ENCODE data around the gene MB21D2.
A peak's percentile ranks its signal among the peaks of the same experiment; 100 is the strongest.
"Not testable (repeated sequence)": the region's sequence is repeated elsewhere in the genome, so short reads cannot be mapped to it uniquely, and the experiment has no call there.

MB21D2 gene

DNA sequence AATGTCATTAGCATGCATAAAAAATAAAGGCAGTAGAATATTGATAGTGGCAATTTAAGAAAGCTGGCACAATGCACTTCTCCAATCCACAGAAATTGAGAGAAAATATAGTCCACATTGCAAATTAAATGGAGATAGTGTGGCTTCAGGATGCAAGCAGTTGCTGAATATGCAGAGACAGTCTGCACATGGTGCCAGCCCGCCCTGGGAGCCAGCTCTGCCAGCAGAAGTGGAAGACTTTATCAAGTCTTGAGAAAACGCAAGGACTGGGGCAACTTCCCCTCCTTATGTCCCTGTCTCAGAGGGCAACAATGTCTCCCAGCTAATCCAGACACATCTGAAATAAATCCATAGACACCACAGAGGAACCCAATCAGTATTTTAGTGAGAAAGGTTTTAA, 57.2 kb downstream of the MB21D2 start:
- no peak for DNase-seq (ENCODE audit: low spot score)

DNA sequence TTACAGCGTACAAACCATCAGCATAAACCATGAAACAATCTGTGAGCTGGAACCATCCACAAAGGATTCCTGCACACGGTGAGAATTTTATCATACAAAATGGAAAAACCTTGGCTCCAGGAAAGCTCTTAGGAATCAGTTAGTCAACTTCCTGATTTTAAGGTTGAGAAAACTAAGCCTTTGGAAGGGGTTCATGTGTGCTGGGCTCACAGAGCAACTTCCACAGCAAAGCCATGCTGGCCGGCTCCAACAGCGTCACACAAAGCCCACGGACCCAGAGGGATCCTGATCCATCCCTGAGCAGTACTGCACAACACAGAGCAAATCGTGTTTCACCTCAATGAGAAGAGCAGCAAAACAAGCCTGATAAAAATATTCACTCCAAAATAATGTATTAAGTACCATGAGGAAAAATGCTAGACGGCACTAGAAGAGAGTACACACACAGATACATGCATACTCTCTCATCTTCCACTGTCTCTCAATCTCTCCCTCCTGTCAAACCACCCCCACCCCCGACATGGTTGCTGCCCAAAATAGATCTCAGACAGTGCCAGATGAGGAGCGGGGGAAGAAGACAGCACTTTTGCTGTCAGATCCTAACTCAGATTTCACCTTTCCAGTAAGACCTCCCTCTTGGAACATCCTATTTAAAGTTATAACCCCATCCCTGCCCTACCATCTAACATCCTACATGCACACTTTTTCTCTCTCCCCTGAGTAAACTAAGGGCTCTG, 58.6 kb downstream of the MB21D2 start:
- no peak for DNase-seq (ENCODE audit: low spot score)

DNA sequence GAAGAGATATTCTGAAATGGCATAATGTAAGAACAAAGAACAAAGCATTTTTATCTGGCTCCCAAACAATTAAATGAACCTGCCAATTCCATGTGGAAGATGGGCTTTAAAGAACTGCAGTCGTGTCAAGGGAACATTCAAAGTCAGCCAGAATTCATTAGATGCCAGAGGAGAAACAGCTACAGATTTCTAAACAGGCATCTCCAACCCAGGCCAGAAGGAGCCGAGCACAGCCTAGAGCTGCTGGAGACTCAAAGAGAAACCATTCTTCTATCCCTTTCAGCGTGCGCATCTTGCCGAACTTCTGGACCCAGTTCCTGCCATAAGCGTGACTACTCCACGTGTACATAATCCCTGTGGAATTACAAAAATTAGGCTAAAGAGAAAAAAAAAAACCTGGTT, 60.4 kb downstream of the MB21D2 start:
- DNase-seq (ENCODE audit: low spot score) = no peak

DNA sequence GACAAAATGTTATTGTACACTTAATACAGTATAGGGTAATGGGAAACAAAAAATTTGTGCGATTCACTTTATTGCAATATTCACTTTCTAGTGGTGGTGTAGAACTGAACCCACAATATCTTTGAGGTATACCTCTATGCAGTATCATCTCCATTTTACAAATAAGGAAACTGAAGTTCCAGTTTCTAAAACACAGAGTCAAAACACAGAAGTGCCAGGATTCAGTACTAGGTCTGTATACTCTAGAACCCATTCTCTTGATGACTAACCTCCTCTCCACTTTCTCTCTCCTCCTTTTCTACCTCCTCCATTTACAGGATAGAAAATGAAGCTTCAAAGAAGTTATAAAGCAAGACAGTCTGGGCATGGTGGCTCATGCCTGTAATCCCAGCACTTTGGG, 62.2 kb downstream of the MB21D2 start:
- no peak for DNase-seq (ENCODE audit: low spot score)

DNA sequence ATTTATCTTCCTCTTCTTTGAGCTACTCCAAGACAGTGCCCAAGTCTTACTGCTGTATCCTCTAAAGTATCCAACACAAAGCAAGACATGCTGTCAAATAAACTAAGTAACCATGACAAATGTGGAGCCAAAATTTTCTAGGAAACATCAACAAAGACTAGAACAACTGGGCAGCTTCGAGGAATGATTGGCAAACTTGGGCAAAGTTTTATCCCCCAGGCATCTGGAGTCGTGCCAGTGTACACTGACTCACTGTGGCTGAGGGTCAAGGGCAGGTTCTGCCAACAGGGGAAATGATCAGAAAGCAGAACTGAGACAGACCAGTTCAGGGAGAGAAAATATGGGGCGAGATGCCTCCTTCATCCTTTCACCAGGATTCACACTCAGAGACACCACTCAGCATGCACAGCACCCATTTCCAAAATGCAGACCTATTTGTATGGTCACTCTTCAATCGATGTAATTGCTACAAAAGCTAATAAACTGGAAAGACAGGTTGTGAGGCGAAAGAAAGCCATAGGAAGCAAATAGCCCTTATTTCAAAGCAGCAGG, 65.8 kb downstream of the MB21D2 start:
- no peak for DNase-seq (ENCODE audit: low spot score)

DNA sequence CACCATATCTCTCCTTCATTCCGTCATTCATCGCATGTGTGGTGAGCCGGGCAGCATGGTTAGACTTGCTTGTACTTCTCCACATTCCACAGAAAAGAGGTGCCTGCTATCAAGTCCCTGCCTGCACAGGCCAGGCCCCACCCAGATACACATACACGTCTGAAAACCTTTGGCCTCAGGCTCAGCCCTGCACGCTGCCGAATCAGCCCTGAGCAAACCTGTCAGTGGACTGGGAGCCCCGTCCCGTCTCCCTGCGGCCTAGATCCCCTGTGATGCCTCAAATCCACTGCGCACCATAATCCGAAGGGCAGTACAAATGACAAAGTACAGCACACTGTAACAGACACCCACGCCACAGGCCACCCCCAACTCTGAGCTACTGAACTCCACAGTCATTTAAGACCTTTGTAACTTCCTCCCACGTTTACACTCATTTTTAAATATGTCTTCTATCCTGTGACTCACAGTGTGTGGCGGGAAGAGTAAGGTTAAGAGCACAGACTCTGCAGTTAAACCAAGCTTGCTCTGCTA, 67.1 kb downstream of the MB21D2 start:
- peak; percentile 49 for DNase-seq (ENCODE audit: low spot score)

DNA sequence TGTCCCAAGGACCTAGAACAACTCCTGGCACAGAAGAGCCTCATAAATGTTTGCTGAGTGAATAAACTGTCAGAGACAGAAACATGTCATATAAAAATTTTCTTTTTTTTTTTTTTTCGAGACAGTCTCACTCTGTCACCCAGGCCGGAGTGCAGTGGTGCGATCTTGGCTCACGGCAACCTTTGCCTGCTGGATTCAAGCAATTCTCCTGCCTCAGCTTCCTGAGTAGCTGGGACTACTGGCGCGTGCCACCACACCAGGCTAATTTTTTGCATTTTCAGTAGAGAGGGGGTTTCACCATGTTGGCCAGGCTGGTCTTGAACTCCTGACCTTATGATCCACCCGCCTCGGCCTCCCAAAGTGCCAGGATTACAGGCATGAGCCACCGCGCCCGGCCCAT, 67.8 kb downstream of the MB21D2 start:
- not testable (repeated sequence) for DNase-seq (ENCODE audit: low spot score)

DNA sequence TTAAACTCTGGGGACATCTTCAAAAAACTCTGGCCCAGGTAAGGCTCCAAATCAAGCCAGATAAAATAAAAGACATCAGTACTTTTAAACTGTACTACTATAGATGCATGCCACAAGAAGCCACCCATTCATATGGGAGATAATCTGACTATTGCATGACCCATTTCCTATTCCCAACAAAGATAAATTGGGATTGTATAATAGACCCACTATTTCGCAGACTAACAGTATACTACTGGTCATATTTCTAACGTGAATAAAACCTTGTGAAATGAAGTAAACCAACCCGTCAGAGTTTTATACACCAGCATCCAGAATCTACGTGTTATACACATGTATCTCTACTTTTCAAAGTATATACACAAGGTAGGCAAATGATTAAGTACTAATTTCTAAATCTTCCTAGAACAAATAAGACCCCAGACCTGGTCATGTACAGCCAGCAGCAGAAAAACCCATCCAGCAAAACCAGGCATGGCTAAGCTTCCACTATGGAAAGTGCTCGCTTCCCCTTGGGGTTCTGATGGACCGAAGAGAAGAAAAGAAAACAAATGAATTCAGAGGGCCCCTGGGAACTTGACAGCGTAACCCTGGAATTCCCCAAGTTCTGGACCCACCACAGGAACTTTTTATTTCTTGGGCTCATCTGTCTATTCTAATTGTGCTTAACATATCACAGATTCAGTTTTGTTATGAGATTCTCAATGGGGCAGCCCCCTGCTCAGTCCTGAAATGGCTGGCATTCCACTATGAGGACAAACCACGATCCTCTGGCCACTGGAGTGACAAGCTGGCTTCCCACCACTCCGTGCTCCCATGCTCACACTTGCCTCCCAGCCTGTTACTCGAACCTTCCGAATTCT, 69.1 kb downstream of the MB21D2 start:
- no peak for DNase-seq (ENCODE audit: low spot score)

DNA sequence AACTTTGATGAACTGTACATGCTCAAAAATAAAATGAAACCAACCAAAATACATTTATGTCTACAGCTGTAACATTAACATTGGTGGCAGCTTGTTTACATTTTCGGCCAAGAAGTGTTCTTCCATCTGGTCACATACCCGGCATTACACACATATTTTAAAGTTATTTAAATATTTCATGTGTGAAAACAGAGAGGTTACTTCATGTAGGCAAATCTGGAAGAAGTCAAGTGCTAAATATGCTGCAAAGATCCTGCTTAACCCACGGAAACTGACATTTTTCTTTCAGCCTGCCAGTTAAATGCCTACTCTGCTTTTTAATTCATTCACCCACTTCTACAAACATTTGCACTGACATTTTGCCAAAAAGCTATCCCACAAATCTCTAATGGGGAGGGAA, 69.7 kb downstream of the MB21D2 start:
- no peak for DNase-seq (ENCODE audit: low spot score)

DNA sequence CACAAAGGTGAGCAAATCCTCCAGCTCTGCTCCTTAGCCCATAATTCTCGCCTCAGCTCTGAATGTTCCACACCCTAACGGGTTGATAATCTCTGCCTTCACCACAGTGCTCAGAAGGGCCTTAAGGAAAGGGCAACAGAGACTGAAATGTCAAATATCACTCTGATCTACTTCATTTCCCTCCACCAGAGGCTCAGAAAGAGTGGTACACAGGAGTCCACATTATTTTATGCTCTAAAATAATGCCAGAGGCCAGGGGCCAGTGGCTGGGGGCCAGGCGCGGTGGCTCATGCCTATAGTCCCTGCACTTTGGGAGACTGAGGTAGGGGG, 72.2 kb downstream of the MB21D2 start:
- DNase-seq (ENCODE audit: low spot score) = no peak

DNA sequence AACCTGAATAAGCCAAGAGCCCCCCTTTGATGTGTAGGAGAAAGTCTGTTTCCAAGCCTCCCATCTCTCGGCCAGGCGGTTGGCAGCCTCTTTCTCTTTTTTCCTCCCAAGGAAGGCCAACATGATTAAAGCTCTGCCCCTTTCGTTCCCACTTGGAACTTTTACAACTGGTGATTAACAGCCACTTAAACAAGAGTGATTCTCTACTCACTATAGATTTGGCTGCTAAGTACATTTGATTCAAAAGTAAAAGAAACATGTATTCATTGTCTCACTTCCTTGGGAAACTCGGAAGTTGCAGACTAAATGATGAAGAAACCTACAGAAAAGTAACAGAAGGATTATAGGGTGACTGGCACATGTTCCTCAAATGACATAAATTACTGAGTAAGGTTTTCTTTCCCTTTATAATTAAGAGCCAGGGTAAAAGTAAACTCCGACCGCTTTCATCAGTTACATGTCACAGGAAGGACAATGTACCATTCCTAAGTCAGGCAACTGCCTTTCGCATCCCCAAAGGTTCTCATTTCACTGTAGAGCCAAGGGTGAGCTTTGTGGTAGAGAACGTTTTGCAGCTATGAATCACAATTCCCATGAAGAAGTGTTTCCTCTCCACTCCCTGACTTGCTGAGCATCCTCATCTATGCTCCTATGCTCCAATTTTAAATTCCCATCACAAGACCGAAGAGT, 72.7 kb downstream of the MB21D2 start:
- no peak for DNase-seq (ENCODE audit: low spot score)

DNA sequence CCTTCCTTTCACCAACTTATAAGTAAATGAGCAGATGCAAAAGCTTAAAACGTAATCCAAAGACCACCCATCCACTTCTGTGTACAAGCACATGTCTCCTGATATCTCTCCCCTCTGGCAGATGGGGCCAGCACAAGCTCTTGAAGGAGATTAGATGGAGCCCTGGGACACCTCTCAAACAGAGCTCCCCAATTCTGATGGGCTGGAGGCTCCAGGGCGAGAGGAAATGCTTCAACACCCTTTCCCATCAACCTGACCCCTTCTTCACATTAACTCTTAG, 73.2 kb downstream of the MB21D2 start:
- DNase-seq (ENCODE audit: low spot score) = no peak

DNA sequence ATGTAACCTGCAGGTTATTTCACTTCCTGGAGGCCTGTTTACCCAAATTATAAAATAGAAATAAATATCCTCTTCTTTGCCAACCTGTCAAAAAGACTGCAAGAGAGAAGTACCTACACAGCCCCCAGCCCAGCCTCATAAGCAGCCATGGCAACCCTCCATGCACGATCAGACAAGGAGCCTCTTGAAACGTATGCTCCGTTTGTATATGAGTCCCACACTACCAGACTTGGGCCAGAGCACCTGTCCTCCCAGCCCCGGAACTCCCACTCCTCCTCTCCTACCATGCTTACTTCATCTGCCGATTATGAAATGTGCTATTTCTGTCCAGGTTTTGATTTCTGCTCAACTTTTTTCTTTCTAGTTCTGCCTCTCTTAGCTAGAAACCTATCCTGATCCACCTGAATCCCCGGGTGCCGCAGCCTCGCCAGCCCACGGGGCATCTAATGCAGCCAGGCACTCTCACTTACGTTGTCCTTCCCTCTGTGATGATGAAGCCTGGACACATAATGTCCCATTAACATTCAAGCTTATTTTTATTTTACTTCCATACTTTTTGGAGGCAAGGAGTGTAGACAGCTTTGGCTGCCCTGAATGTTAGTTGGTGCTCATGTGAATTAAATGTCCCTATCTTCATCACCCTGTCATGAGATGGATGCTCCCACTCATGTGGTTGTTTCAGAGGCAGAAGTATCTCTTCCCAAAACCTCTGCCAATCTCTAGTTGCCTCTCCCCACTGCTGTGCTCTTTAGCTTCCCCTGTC, 73.8 kb downstream of the MB21D2 start:
- no peak for DNase-seq (ENCODE audit: low spot score)

DNA sequence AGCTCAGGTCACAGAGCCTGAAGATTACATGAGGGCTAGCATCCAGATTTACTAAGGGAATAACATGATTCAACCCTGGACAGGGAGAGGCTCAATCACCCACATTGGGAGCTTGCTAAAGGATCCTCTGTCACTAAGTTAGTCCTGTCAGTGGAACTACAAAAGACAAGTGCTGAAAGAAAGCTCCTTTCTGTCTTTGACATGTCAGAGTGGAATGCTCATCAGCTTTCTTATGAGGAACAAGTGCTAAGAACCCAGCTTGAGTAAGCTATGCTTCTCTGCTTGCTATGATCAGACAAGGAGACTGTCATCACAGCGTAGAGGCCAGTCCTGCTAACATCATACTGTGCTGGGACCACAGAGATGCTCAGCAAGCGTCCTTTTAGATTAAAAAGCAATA, 74.5 kb downstream of the MB21D2 start:
- DNase-seq (ENCODE audit: low spot score) = no peak

DNA sequence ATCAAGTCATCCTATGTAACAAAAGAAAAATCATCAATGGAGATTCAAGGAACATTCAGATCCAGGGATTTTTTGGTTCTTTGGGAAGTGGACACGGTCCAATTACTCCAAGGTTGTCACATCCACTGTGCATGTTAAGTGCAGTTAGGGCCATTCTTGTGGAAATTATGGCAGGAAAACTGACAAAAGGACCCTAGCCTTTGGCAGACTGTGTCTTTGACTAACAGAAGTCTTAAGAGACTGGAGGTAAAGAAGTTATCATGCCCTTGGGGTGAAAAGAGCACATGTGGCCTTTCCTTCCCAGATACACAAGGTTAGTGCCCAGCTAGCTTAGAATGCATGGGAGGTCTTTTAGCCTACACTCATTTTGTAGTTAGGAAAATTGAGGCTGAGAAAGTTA, 74.9 kb downstream of the MB21D2 start:
- no peak for DNase-seq (ENCODE audit: low spot score)

DNA sequence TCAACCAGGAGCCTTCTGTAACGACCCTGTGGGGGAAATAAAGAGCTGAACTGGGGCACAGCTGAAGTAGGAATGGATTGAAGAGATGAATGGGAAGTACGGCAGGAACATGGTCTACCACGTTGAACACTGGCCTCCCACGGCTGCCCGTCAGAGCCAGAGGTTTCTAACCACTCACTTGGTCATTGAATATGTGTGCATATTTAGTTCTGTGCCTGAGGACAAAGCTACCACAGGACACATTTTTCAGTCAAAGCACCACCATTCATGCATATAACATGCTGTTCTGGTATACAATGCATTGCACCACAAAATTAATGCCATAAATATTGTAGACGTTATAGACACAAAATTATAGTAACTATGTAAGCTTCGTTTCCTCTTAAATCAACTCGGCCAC, 75.5 kb downstream of the MB21D2 start:
- no peak for DNase-seq (ENCODE audit: low spot score)

DNA sequence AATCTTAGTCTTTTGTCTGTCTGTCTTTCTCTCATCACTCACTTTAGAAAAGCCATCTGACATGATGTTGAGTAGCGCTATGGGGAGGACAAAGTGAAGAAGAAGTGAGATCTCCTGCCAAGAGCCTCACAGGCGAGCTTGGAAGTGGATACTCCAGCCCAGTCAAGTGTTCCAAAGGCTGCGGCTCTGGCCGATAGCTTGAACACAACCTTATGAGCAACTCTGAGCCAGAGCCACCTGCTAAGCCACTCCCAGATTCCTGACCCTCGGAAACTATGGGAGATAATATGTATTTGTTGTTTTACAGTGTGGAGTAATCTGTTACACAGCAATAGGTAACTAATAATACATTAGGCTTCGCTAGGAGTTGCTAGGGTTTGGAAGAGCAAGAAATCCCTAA, 76.2 kb downstream of the MB21D2 start:
- no peak for DNase-seq (ENCODE audit: low spot score)

DNA sequence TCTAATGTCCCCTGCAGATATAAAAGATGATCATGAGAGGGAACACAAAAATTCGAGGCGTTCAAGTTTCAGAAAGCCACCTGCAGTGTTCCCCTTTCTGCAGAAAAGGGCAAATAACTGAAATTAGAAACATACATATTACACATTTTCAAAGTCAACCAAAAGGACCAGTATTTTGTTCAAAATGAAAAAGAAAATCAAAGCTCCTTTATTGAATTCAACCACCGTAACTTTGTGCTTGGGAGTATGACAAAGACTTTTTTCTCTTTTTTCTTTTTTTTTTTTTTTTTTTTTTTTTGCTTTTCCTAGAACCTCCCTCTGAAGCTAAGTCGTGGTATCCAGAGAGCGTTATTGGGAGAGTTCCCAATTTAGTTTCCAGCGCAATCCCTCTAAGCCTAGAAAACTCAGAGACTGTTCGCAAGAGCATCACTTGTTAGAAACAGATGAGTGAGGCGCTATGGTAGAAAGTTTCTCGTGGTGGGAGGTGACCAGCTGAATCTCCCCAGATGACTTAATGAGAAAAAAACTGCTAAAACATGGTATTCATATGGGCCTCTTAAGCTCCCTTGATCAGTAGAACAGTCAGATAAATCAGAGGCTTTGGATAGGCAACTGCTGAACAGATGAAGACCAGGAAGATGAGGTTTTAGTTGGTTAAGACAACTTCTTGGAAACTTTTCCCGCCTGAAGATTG, 77.4 kb downstream of the MB21D2 start:
- DNase-seq (ENCODE audit: low spot score) = no peak

DNA sequence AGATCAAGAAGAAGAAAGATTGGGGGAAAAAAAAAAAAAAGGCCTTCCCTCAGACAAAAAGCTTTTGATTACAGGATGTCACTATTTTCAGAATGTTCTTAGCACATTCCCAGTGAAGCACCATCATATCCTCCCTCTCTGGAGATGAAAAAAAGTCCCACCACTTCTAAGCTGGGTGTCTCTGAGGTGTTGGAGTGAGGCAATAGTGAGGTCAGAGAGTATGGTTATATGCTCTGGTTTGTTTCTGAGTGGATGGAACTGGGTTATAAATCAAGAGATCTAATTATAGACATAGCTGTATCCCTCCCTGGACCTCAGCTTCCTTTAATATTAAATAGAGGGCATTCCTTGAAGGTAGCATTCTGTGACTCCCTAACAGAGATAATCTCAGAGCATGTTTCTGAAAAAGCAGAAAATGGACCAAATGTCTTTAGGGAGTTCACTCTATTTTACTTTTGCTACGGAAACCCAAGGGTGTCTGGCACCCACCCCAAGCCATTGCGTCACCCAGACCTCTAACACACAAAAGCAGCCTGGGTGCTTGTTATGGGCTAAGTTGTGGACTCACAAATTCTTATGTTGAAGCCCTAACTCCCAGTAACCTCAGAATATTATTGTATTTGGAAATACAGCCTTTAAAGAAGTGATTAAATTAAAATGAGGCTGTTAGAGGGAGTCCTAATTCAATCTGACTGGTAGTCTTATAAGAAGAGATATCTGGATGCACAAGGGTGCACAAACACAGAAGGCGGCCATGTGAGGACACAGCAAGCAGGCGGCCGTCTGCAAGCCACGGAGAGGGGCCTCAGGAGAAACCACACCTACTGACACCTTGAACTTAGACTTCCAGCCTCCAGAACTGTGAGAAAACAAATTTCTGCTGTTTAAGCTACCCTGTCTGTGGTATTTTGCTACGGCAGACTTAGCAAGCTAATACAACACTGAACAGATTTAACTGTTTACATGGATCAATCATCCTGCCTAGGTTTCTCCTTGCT, 81.5 kb downstream of the MB21D2 start:
- DNase-seq (ENCODE audit: low spot score) = no peak

DNA sequence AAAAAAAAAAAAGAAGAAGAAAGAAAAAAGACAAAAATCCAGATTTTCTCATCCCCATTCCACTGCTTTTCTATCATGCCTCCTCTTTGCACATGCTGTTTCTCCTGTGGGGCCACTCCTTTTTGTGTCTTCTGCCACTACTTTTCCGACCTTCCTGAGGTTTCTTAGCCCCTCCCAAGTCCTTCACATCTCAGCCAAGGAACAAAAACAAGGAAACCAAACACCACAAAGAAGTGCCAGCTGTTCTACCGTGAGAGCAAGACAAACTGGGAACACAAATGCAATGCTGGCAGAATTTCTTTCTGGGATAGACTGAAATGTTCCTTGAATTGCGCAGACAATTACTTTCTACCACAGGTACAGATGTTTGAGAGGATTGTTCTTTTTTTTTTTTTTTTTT, 83.2 kb downstream of the MB21D2 start:
- no peak for DNase-seq (ENCODE audit: low spot score)
